ENCODE data around the gene FAAP24. TPM values are rescaled to one million over a fixed set of nuclear protein-coding genes. Genes with fewer than 3 reads are reported as not detected.
"Not testable (repeated sequence)": the region's sequence is repeated elsewhere in the genome, so short reads cannot be mapped to it uniquely, and the experiment has no call there.

FAAP24 gene
- total RNA-seq, 1 donor from 2014 or later = 7.0 TPM

DNA sequence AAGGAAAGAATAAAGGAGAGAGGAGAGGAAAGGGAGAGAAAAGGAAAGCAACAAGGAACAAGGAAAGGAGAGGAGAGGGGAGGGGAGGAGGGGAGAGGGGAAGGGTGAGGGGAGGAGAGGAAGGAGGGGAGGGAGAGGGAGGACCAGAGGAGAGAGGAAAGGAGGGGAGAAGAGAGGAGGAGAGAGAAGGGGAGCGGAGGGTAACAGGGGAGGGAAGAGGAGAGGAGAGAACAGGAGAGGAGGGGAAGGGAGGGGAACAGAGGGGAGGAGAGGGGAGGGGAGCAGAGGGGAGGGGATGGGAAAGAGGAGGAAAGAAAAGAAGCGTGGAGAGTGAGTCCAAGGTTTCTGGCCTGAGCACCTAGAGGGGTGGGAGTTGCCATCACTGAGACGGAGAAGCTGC lies 26.7 kb downstream of the FAAP24 start:
- intact Hi-C loops (cut with micrococcal nuclease) = no loop called here

DNA sequence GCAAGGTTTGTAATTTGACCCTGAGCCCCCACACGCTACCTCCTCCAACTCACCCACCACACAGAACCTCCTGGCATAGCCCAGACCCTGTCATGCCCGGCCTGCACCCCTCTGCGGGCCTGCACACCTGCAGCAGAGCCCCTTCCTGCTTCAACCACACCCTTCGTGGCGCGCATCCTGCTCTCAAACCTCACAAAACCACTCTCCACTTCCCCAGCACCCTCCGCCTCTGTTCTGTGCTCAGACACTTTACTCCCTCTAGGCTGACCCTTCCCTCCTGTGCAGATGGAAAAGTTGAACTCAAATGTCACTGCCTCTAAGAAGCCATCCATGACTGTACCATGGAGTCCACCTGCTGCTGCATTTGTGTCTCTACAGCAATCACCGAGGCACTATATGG lies 28.5 kb downstream of the FAAP24 start:
- intact Hi-C loops (cut with micrococcal nuclease) = no loop called here

DNA sequence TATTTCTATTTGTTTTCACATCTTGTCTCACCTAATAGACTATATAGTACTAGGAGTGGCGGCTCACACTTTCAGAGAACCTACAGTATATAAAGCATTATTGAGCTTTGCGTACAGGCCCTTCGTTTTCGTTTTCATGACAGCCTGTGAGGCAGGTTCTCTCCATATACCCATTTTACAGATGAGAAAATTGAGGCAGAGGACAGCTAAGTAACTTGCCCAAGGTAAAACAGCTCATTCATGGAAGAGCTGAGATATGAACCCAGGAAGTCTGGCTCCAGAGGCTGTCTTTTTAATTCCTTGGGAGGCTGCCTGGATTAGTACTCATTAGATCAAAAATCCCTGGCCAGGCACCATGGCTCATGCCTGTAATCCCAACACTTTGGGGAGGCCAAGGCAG lies 28.9 kb downstream of the FAAP24 start:
- intact Hi-C loops (cut with micrococcal nuclease) = no loop called here

DNA sequence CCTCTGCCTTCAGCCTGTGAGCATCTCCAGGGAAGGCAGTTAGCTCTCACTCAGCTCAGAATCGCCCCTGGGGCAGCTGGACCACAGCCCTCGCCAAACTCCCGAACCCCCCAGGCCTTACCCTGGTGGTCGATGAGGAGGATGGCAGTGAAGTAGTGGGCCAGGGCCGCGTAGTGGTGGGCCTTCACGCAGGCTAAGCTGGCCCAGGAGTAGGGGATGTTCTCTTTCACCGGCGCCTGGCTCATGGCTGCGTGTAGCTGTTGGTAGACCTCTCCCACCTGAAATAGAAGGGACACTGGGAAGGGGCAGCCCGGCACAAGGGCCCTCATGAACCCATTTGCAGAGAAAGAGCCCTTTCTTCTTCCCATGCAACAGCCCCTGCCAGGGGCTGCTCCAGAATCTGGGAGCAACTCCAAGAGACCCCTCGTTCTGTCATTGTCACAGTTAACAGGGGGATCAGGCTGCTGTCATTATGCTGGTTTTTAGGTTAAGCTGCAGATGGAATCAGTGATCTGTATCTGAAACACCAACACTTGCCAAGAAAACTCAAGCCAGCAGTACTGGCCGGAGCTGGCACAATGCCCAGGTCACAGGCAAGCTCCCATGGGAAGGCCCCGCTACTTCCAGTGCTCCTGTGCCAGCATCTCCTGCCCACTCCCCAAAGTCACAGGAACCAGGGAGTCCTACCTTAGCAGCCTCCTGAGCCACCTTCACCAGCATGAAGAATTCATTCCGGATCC lies 30.3 kb downstream of the FAAP24 start:
- intact Hi-C loops (cut with micrococcal nuclease) = not testable (repeated sequence)

DNA sequence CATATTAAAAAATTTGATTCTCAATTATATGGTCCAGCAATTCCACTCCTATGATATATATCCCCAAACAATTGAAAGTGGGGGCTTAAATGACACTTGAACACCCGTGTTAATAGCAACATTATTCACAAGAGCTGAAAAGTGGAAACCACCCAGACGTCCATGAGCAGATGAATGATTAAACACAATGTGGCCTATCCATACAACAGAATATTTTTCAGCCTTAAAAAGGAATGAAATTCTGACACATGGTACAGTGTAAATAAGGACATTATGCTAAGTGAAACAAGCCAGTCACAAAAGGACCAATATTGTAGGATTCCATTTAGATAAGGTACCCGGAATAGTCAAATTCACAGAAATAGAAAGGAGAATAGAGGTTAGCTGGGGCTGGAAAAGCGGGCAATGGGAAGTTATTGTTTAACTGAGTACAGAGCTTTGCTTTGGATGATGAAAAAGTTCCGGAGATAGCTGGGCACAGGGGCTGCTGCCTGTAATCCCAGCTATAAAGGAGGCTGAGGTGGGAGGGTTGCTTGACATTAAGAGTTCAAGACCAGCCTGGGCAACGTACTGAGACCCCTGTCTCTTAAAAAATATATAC lies 31.5 kb downstream of the FAAP24 start:
- intact Hi-C loops (cut with micrococcal nuclease) = not testable (repeated sequence)

DNA sequence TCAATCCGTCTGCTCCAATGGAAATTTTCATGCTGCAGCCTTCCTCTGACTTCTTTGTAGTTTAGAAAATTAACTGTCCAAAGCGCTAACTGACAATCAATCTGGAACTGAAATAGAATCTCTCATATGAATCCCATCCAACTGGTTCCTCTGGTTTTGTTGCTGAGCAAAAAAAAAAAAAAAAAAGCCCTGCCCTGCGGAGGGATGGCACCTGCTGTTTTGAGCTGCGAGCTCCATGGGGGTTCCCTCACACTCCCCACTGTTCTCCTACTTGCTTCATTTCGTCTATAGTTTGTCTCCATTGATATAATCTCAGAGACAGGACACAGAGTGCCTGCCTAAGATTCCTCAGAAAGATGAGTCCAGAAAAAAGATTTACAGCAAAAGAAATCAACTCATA lies 33.4 kb downstream of the FAAP24 start:
- intact Hi-C loops (cut with micrococcal nuclease) = no loop called here

DNA sequence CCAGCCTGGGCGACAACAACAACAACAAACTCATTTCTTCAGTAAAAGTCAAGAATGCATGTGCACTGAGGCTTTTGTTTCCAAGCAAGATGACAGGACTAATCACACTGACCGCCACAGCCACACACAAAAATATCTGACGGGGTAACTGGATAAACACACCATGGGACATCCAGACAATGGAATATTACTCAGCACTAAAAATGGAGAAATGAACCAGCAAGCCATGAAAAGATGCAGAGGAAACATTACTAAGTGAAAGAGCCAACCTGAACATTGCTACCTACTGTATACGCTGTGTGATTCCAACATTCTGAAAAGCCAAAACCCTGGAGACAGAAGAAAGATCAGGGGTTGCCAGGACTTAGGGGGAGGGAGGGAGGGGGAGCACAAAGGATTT lies 36.7 kb downstream of the FAAP24 start:
- intact Hi-C loops (cut with micrococcal nuclease) = no loop called here

DNA sequence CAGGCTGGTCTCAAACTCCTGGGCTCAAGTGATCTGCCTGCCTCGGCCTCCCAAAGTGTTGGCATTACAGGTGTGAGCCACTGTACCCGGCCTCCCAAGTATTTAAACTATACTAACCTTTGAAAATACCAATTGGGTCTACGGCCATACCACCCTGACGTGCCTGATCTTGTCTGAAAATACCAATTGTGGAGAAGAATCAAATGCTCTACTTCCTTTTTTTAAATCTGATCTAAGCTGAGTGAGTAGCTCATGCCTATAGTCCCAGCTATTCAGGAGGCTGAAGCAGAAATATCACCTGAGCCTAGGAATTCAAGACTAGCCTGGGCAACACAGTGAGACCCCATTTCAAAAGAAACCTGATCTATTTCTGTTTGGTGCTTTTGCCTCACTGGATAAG lies 38.8 kb downstream of the FAAP24 start:
- intact Hi-C loops (cut with micrococcal nuclease) = not testable (repeated sequence)

DNA sequence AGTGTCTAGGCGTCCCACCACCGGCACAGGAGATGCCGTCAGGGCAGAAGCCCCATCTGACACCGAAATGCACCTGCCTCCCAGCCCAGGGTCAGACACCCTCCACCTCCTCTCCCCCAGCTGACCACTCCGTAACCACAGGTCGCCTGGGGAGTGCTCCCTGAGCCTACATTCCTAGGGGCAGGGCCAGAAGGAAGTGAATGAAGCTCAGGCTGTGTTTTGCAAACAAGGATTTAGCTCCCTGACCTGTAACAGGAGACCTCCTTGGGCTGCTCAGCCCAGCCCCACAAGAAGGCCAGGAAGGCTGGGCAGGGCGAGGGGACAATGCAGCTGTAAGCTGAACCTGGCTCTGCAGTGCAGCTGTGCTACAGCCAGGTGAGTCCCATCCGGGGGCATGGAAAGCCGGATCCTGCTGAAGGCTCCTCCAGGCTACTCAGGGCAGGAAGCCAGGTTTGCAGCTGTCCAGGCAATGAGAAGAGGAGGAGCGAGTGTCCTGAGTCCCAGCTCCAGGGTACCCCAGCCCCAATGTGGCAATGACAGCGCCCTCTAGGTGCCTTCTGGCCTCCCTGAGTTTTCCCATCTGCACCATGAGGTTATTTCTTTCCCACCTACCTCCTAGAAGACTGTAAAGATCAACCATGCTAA lies 50.6 kb downstream of the FAAP24 start:
- intact Hi-C loops (cut with micrococcal nuclease) = no loop called here

DNA sequence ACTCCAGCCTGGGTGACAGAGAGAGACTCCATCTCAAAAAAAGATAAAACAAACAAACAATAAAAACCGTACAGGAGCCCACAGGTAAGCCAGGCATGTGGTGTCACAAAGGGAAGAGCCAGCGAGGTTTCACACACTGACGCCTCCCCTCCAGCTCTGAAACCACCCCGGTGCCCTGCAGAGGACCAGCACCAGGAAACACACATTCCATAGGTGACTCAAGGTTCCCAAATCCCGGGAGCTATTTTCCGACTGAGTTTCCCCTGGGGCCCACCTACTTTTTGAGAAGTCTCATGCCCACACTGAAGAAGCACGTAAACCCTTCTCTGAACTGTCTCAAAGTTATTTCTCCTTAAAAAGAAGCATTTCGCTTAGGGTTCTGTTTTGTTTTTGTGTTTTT lies 52.4 kb downstream of the FAAP24 start:
- intact Hi-C loops (cut with micrococcal nuclease) = no loop called here

DNA sequence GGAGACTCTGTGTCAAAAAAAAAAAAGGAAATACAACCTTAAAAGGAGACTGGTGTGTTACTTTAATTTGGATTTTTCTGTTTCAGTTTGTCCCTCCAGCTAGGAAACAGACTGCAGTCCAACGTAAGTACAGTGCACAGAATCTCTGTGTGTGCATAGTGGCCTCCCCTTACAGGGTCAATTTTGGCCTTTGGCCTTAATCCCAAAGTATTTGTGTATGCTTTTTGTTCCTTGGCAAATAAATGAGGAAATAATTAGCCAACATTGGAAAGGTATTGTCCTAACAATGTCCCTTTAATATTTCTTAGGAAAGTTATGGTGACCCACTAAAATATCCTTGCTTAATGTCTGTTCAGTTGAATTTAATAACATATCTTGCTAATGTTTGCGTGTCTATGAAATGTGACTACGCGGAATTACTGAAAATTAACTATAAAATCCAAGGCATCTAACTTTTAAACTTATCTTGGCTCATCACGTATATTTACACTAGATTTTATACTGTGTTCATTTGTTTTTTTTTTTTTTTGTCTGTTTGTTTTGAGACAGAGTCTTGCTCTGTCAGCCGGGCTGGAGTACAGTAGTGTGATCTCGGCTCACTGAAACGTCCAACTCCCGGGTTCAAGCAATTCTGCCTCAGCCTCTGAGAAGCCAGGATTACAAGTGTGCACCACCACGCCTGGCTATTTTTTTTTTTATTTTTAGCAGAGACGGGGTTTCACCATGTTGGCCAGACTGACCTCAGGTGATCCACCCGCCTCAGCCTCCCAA lies 53.6 kb downstream of the FAAP24 start:
- intact Hi-C loops (cut with micrococcal nuclease) = not testable (repeated sequence)

DNA sequence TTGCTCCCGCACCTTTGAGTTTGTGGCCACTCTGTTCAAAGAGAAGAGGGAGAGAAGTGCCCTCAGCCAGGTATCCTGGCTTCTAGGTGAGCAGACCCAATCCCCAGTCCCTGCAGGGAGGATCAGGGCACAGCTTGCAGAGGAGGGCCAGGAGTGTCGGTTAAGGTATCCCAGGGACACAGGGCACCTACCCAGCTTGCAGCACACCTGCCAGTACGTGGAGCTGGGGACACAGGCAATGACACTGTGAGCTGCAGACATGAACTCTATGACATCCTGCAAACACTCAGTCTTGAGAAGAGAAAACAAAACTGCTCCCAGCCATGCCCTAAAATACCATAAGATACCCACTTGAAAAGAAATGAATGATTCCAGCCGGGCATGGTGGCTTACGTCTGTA lies 54.6 kb downstream of the FAAP24 start:
- intact Hi-C loops (cut with micrococcal nuclease) = not testable (repeated sequence)

Other genes starting within 250 kb of the FAAP24 start
- 0.25 and 0.80 TPM in 2 replicates for gene SLC7A9, start 102.5 kb upstream of the FAAP24 start, total RNA-seq
- gene CEP89, start 284 bp upstream of the FAAP24 start, total RNA-seq = 18.0 and 19.6 TPM in 2 replicates
- gene RHPN2, start 92.6 kb downstream of the FAAP24 start, total RNA-seq = 0.56 and 0.66 TPM in 2 replicates
- gene GPATCH1, start 108.9 kb downstream of the FAAP24 start, total RNA-seq = 13.5 and 14.0 TPM in 2 replicates
- not detected in 2 replicates for gene WDR88, start 159.9 kb downstream of the FAAP24 start, total RNA-seq
- gene LRP3, start 222.1 kb downstream of the FAAP24 start, total RNA-seq = 0.05 and 0.10 TPM in 2 replicates